Fibroblast of peridontal ligament (primary cell): ENCODE results near the gene KCNF1.

Experiments
- DNase-seq: peaks from one replicate; pipeline ENCODE4 v3.0.0-alpha.2; 2010; ENCODE audit errors: extremely low read depth

The KCNF1 gene

GRCh38 chr2:10919410-10919770 is 7.7 kb downstream of the KCNF1 start:
- DNase-seq: no peak

GRCh38 chr2:10919771-10920621 is 8.3 kb downstream of the KCNF1 start:
- DNase-seq: no peak

- no peak for DNase-seq
Measured at GRCh38 chr2:10920764-10921388, 9.1 kb downstream of the KCNF1 start.

GRCh38 chr2:10921525-10921924 is 9.8 kb downstream of the KCNF1 start:
- DNase-seq: no peak

GRCh38 chr2:10922307-10923007 is 10.7 kb downstream of the KCNF1 start:
- no peak for DNase-seq

GRCh38 chr2:10923008-10923375 is 11.3 kb downstream of the KCNF1 start:
- no peak for DNase-seq

- no peak for DNase-seq
Measured at GRCh38 chr2:10923965-10924364, 12.2 kb downstream of the KCNF1 start.

GRCh38 chr2:10924441-10924840 is 12.7 kb downstream of the KCNF1 start:
- peak; percentile 4 for DNase-seq

GRCh38 chr2:10924859-10925258 is 13.1 kb downstream of the KCNF1 start:
- DNase-seq: no peak

GRCh38 chr2:10926191-10926820 is 14.6 kb downstream of the KCNF1 start:
- DNase-seq: no peak

- DNase-seq: peak; percentile 39
Measured at GRCh38 chr2:10930721-10931516, 19.2 kb downstream of the KCNF1 start.

GRCh38 chr2:10931710-10932255 is 20.0 kb downstream of the KCNF1 start:
- DNase-seq: peak; percentile 58

GRCh38 chr2:10932345-10933151 is 20.8 kb downstream of the KCNF1 start:
- DNase-seq: no peak

GRCh38 chr2:10933700-10934225 is 22.0 kb downstream of the KCNF1 start:
- no peak for DNase-seq

GRCh38 chr2:10934308-10934978 is 22.7 kb downstream of the KCNF1 start:
- no peak for DNase-seq

- DNase-seq: no peak
Measured at GRCh38 chr2:10934979-10935350, 23.2 kb downstream of the KCNF1 start.

- no peak for DNase-seq
Measured at GRCh38 chr2:10935366-10935918, 23.7 kb downstream of the KCNF1 start.

- DNase-seq: peak; percentile 93
Measured at GRCh38 chr2:10935953-10936942, 24.5 kb downstream of the KCNF1 start.
